Neural cell (in vitro differentiated cells): ENCODE results near the gene UNC13B. TPM values are rescaled to one million over a fixed set of nuclear protein-coding genes. Genes with fewer than 3 reads are reported as not detected.

Source experiments
- H2AFZ ChIP-seq: fragments of 200-600, 300-800 bp; sonication (generic), shearing (Covaris generic); 2 replicates; pipeline ENCODE4 v1.6.0; 2014; ENCODE audit warnings: low read depth, mild to moderate bottlenecking, antibody characterized with exemption, low read length, moderate library complexity
- H3F3A ChIP-seq: fragments of 200-600 bp; shearing (Covaris generic); 2 replicates; pipeline ENCODE4 v1.6.1; 2016; ENCODE audit warnings: mild to moderate bottlenecking, moderate library complexity, mixed read lengths, antibody characterized with exemption, low read length; ENCODE audit not compliant: insufficient read depth, poor library complexity, severe bottlenecking
- H3K27ac ChIP-seq: fragments of 200-600, 300-800 bp; sonication (generic), shearing (Covaris generic); 2 replicates; pipeline ENCODE4 v1.5.1; 2014; ENCODE audit warnings: mild to moderate bottlenecking, low read length, moderate library complexity
- H3K27me3 ChIP-seq: fragments of 300-800, 200-600 bp; sonication (generic), shearing (Covaris generic); 2 replicates; pipeline ENCODE4 v1.6.0; 2014; ENCODE audit warnings: mild to moderate bottlenecking, low read depth, low read length, moderate library complexity; ENCODE audit not compliant: insufficient read depth
- H3K36me3 ChIP-seq: fragments of 300-800, 200-600 bp; sonication (generic), shearing (Covaris generic); 2 replicates; pipeline ENCODE4 v1.5.1; 2014; ENCODE audit warnings: mild to moderate bottlenecking, antibody characterized with exemption, low read length, moderate library complexity; ENCODE audit not compliant: insufficient read depth
- H3K4me2 ChIP-seq: fragments of 300-800, 200-600 bp; sonication (generic), shearing (Covaris generic); 2 replicates; pipeline ENCODE4 v1.6.0; 2014; ENCODE audit warnings: mild to moderate bottlenecking, low read length
- H3K4me3 ChIP-seq: fragments of 300-800, 200-600 bp; sonication (generic), shearing (Covaris generic); 2 replicates; pipeline ENCODE4 v1.5.1; 2014; ENCODE audit warnings: mild to moderate bottlenecking, low read length, moderate library complexity
- H3K79me2 ChIP-seq: fragments of 200-600 bp; shearing (Covaris generic); replicated peaks from 2 replicates; pipeline ENCODE4 v1.6.0; 2014; ENCODE audit warnings: mild to moderate bottlenecking, low read length, moderate library complexity; ENCODE audit not compliant: insufficient read depth
- H3K9ac ChIP-seq: fragments of 300-800, 200-600 bp; sonication (generic), shearing (Covaris generic); 2 replicates; pipeline ENCODE4 v1.6.1; 2016; ENCODE audit warnings: mild to moderate bottlenecking, low read length, mixed read lengths
- H3K9me2 ChIP-seq: fragments of 200-600 bp; shearing (Covaris generic); 2 replicates; pipeline ENCODE4 v1.6.1; 2016; ENCODE audit warnings: mild to moderate bottlenecking, low read length, mixed read lengths; ENCODE audit not compliant: insufficient read depth
- H3K9me3 ChIP-seq: fragments of 200-600, 300-800 bp; sonication (generic), shearing (Covaris generic); 2 replicates; pipeline ENCODE4 v1.6.1; 2016; ENCODE audit warnings: mild to moderate bottlenecking, mixed run types, low read length, moderate library complexity, mixed read lengths
- H4K20me1 ChIP-seq: fragments of 200-600 bp; shearing (Covaris generic); 2 replicates; pipeline ENCODE4 v1.6.1; 2016; ENCODE audit warnings: mild to moderate bottlenecking, mixed run types; ENCODE audit not compliant: insufficient read depth
- EP300 ChIP-seq: fragments of 450-650 bp; conservative IDR thresholded peaks from 2 replicates; pipeline ENCODE4 v1.6.1; 2014; ENCODE audit warnings: antibody characterized with exemption, mild to moderate bottlenecking, moderate library complexity; ENCODE audit not compliant: poor library complexity, severe bottlenecking
- EZH2 ChIP-seq: fragments of 200-600, 300-800 bp; shearing (Covaris generic), sonication (generic); IDR thresholded peaks from 2 replicates; pipeline ENCODE4 v1.6.1; 2014; ENCODE audit warnings: antibody characterized with exemption, low read length, borderline replicate concordance, mild to moderate bottlenecking; ENCODE audit not compliant: insufficient read depth, poor library complexity, severe bottlenecking
- MXI1 ChIP-seq: fragments of 450-650 bp; conservative IDR thresholded peaks from 2 replicates; pipeline ENCODE4 v1.6.1; 2014; ENCODE audit warnings: antibody characterized with exemption, mild to moderate bottlenecking; ENCODE audit not compliant: poor library complexity, severe bottlenecking
- POLR2AphosphoS5 ChIP-seq: IDR thresholded peaks from 2 replicates; pipeline ENCODE4 v1.6.1; 2012
- RAD21 ChIP-seq: fragments of 450-650 bp; conservative IDR thresholded peaks from 2 replicates; pipeline ENCODE4 v1.6.1; 2014; ENCODE audit warnings: antibody characterized with exemption, mild to moderate bottlenecking, moderate library complexity
- SMC3 ChIP-seq: fragments of 450-650 bp; conservative IDR thresholded peaks from 2 replicates; pipeline ENCODE4 v1.6.1; 2014; ENCODE audit warnings: antibody characterized with exemption, mild to moderate bottlenecking, moderate library complexity; ENCODE audit not compliant: poor library complexity
- TAF1 ChIP-seq: IDR thresholded peaks from 2 replicates; pipeline ENCODE4 v1.6.1; 2012; ENCODE audit warnings: low read depth
- polyA plus RNA-seq: library from polyadenylated mRNA; depleted of rRNA; stranded (reverse); fragments of >200 nt; gene quantifications from 2 replicates; pipeline ENCODE4 v1.2.3, GENCODE V29; 2014
- TF ChIP-seq, protein P1 (sequence below): IDR thresholded peaks from 2 replicates; pipeline ENCODE4 v1.6.1; 2012; ENCODE audit warnings: borderline replicate concordance
- TF ChIP-seq, protein P2 (sequence below): fragments of 450-650 bp; IDR thresholded peaks from 2 replicates; pipeline ENCODE4 v1.5.1; 2014; ENCODE audit warnings: antibody characterized with exemption, mild to moderate bottlenecking, moderate library complexity; ENCODE audit not compliant: poor library complexity, severe bottlenecking

UNC13B gene
- polyA plus RNA-seq, 1 donor from 2014 or later, result 37.2 TPM

DNA sequence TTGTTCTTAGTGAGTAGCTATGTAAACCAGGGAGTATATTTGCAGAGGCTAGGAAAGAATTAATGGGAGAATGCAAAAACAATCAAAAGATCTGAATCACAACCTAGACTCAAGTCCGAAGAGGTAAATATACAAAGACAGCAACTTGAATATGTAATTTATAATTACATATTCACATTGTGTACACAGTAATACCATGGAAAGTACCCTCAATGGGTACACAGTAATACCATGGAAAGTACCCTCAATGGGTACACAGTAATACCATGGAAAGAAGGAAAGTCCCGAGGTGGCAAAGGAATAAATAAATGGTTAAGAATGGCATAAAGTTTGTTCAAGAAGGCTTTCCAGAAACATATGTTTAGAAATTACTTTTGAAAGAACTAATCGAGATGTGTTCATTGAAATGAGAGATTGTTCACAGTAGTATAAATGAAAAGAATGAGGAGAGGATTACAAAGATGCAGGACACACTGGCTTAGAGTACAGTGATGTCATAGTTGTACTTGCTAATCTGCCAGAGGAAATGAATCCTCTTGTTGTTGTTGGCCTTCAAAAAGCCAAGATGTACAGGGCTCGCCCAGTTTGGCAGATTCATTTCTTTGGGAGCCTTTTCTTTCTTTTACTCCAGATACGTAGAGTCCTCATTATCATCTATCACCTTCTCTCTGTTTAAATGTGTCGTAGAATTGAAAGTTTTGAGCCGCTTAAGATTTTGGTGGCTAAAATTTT is 116.0 kb downstream of the UNC13B start:
- Histone ChIP-seq H4K20me1 (no peaks in the 10 kb centered on the region), H3K9me3 (no peaks in the 10 kb centered on the region), H3K9me2 (no peaks in the 10 kb centered on the region), H3K79me2 (no peaks in the 10 kb centered on the region), H3K27ac (no peak overlapping the region), H2AFZ (no peak overlapping the region), H3K9ac (no peak overlapping the region), H3K36me3 (no peaks in the 10 kb centered on the region), H3F3A (peaks cover 3% of the 10 kb centered on the region), H3K4me2 (peak overlapping the region; percentile 8), H3K4me3 (no peak overlapping the region), H3K27me3 (no peaks in the 10 kb centered on the region)
- TF ChIP-seq, protein P1, sequence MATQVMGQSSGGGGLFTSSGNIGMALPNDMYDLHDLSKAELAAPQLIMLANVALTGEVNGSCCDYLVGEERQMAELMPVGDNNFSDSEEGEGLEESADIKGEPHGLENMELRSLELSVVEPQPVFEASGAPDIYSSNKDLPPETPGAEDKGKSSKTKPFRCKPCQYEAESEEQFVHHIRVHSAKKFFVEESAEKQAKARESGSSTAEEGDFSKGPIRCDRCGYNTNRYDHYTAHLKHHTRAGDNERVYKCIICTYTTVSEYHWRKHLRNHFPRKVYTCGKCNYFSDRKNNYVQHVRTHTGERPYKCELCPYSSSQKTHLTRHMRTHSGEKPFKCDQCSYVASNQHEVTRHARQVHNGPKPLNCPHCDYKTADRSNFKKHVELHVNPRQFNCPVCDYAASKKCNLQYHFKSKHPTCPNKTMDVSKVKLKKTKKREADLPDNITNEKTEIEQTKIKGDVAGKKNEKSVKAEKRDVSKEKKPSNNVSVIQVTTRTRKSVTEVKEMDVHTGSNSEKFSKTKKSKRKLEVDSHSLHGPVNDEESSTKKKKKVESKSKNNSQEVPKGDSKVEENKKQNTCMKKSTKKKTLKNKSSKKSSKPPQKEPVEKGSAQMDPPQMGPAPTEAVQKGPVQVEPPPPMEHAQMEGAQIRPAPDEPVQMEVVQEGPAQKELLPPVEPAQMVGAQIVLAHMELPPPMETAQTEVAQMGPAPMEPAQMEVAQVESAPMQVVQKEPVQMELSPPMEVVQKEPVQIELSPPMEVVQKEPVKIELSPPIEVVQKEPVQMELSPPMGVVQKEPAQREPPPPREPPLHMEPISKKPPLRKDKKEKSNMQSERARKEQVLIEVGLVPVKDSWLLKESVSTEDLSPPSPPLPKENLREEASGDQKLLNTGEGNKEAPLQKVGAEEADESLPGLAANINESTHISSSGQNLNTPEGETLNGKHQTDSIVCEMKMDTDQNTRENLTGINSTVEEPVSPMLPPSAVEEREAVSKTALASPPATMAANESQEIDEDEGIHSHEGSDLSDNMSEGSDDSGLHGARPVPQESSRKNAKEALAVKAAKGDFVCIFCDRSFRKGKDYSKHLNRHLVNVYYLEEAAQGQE, result no peak
- no peak for TF ChIP-seq EP300
- TF ChIP-seq, protein P2, sequence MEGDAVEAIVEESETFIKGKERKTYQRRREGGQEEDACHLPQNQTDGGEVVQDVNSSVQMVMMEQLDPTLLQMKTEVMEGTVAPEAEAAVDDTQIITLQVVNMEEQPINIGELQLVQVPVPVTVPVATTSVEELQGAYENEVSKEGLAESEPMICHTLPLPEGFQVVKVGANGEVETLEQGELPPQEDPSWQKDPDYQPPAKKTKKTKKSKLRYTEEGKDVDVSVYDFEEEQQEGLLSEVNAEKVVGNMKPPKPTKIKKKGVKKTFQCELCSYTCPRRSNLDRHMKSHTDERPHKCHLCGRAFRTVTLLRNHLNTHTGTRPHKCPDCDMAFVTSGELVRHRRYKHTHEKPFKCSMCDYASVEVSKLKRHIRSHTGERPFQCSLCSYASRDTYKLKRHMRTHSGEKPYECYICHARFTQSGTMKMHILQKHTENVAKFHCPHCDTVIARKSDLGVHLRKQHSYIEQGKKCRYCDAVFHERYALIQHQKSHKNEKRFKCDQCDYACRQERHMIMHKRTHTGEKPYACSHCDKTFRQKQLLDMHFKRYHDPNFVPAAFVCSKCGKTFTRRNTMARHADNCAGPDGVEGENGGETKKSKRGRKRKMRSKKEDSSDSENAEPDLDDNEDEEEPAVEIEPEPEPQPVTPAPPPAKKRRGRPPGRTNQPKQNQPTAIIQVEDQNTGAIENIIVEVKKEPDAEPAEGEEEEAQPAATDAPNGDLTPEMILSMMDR, result no peak
- no peak for TF ChIP-seq TAF1
- no peak for TF ChIP-seq RAD21
- no peak for TF ChIP-seq EZH2
- no peak for TF ChIP-seq MXI1
- TF ChIP-seq SMC3, result no peak
- no peak for TF ChIP-seq POLR2AphosphoS5

DNA sequence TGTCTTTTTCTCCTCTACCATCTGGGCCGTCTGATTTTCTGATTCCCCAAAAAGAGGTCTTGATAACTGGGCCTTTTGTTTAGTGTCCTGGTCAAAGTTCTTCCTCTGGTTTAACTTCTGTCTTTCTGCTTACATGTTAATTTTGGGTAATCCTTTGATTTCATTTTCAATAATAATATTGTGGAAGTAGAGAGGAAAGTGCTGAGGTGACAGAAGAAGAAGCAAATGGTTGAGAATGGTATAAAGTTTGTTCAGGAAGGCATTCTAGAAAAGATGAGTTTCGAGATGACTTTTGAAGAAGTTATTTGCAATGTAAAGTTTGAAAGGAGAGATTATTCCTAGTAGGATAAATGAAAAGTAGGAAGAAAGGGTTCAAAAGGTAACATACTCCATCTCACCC is 118.1 kb downstream of the UNC13B start:
- Histone ChIP-seq H3K79me2 (no peaks in the 10 kb centered on the region), H2AFZ (no peak overlapping the region)
- TF ChIP-seq, protein P1, result no peak
- TF ChIP-seq, protein P2, result no peak
- no peak for TF ChIP-seq EP300
- no peak for TF ChIP-seq RAD21
- TF ChIP-seq MXI1, result no peak
- no peak for TF ChIP-seq TAF1
- TF ChIP-seq SMC3, result no peak

More for the DNA sequence above, 118.1 kb downstream of the UNC13B start:
- no peaks in the 10 kb centered on the region for H3K27me3 ChIP-seq
- peaks cover 5% of the 10 kb centered on the region for H3F3A ChIP-seq
- no peak overlapping the region for H3K4me2 ChIP-seq
- no peak overlapping the region for H3K27ac ChIP-seq
- no peaks in the 10 kb centered on the region for H3K36me3 ChIP-seq
- no peak overlapping the region for H3K9ac ChIP-seq
- no peaks in the 10 kb centered on the region for H3K9me3 ChIP-seq
- no peaks in the 10 kb centered on the region for H3K9me2 ChIP-seq
- no peak overlapping the region for H3K4me3 ChIP-seq
- no peaks in the 10 kb centered on the region for H4K20me1 ChIP-seq
